HCT116 (cell line): ENCODE results near the gene RCSD1. TPM values are rescaled to one million over a fixed set of nuclear protein-coding genes. Genes with fewer than 3 reads are reported as not detected.

Source experiments
- ATAC-seq: fragments of 200-7000 bp; cut with Tn5 transposase; 2 replicates; pipeline ENCODE4 v1.9.1; 2020; ENCODE audit warnings: mild to moderate bottlenecking, moderate library complexity
- BruUV-seq: library from RNA; stranded (reverse); fragments of 400-500 nt; replicated peaks from 2 replicates; lab custom pipeline; 2021; lab: Mats Ljungman, UMichigan
- CTCF ChIA-PET: fragments of 300-600 bp; sonication (Branson Sonifier 250); formaldehyde crosslinking; loops from one replicate; lab custom pipeline; 2021; ENCODE audit warnings: antibody characterized with exemption; lab: Charles Lee
- POLR2A ChIA-PET: fragments of 300-600, 350-600 bp; sonication (Branson Sonifier 250); formaldehyde crosslinking; loops from one replicate; lab custom pipeline; 2021; ENCODE audit warnings: antibody characterized with exemption; lab: Charles Lee
- RAD21 ChIA-PET, 2 experiments: fragments of 300-600 bp; sonication (Branson Sonifier 250); formaldehyde crosslinking; loops; one replicate each; lab custom pipeline; 2023; ENCODE audit warnings: low total read pairs in 2 of 2; ENCODE audit not compliant: uncharacterized antibody in 2 of 2, unreplicated experiment in 2 of 2, low non-redundant PET in 1 of 2; lab: Charles Lee
- DNase-seq: peaks from one replicate; pipeline ENCODE4 v3.0.0-alpha.2; 2010; ENCODE audit warnings: low read depth, low spot score
- H2AFZ ChIP-seq: fragments of 200-600 bp; shearing (Covaris generic), sonication (generic); 2 replicates; pipeline ENCODE4 v1.6.1; 2017; ENCODE audit warnings: low read depth, mixed run types, mixed read lengths, antibody characterized with exemption, low read length; ENCODE audit not compliant: poor library complexity, severe bottlenecking
- H3K27ac ChIP-seq: 2 replicates; pipeline ENCODE4 v1.5.1; 2012; ENCODE audit warnings: low read depth, low read length
- H3K27me3 ChIP-seq: fragments of 200-600 bp; sonication (generic); 2 replicates; pipeline ENCODE4 v1.6.1; 2016; ENCODE audit warnings: mixed run types, low read length, mixed read lengths; ENCODE audit not compliant: insufficient read depth
- H3K36me3 ChIP-seq, 2 experiments: fragments of 200-500 bp in 1 of 2; fragments of 200-600 bp in 1 of 2; sonication (Bioruptor generic) in 1 of 2; sonication (generic) in 1 of 2; 2 replicates each; pipeline versions ENCODE4 v1.5.1 to v1.6.1; 2014 to 2016; ENCODE audit warnings: low read length in 2 of 2, inconsistent platforms in 1 of 2, mixed read lengths in 1 of 2, mixed run types in 1 of 2; ENCODE audit not compliant: insufficient read depth in 2 of 2, control insufficient read depth in 1 of 2
- H3K4me1 ChIP-seq, 2 experiments: fragments of 200-600 bp in 1 of 2; sonication (generic) in 1 of 2; 2 replicates each; pipeline versions ENCODE4 v1.5.1 to v1.6.1; 2012 to 2017; ENCODE audit warnings: low read length in 2 of 2, inconsistent platforms in 1 of 2, mild to moderate bottlenecking in 1 of 2, mixed read lengths in 1 of 2, mixed run types in 1 of 2, moderate library complexity in 1 of 2; ENCODE audit not compliant: insufficient read depth in 2 of 2, control insufficient read depth in 1 of 2
- H3K4me2 ChIP-seq: fragments of 200-600 bp; sonication (generic); 2 replicates; pipeline ENCODE4 v1.6.1; 2017; ENCODE audit warnings: mixed run types, low read length, mixed read lengths
- H3K4me3 ChIP-seq, 2 experiments: fragments of 200-600 bp in 1 of 2; sonication (generic) in 1 of 2; replicated peaks in 1 of 2; 2 replicates each; pipeline ENCODE4 v1.5.1; 2011 to 2016; ENCODE audit warnings: low read length in 2 of 2, control low read depth in 1 of 2, low read depth in 1 of 2, mild to moderate bottlenecking in 1 of 2, mixed read lengths in 1 of 2, mixed run types in 1 of 2
- H3K79me2 ChIP-seq: fragments of 200-600 bp; sonication (generic); 2 replicates; pipeline ENCODE4 v1.6.1; 2017; ENCODE audit warnings: mild to moderate bottlenecking, mixed run types, low read length, moderate library complexity, mixed read lengths; ENCODE audit not compliant: insufficient read depth
- H3K9ac ChIP-seq: fragments of 200-600 bp; sonication (generic); 2 replicates; pipeline ENCODE4 v1.6.1; 2016; ENCODE audit warnings: low read length, mixed read lengths
- H3K9me2 ChIP-seq: fragments of 200-600 bp; sonication (generic), shearing (Covaris generic); 2 replicates; pipeline ENCODE4 v1.6.1; 2017; ENCODE audit warnings: mixed run types, mild to moderate bottlenecking, moderate library complexity; ENCODE audit not compliant: insufficient read depth
- H3K9me3 ChIP-seq, 2 experiments: fragments of 200-500 bp in 1 of 2; fragments of 200-600 bp in 1 of 2; sonication (Bioruptor generic) in 1 of 2; sonication (generic) in 1 of 2; 2 replicates each; pipeline ENCODE4 v1.6.1; 2014 to 2017; ENCODE audit warnings: low read length in 2 of 2, mixed read lengths in 2 of 2, inconsistent platforms in 1 of 2, low read depth in 1 of 2, mild to moderate bottlenecking in 1 of 2, mixed run types in 1 of 2, moderate library complexity in 1 of 2; ENCODE audit not compliant: control insufficient read depth in 1 of 2, insufficient read depth in 1 of 2
- H4K20me1 ChIP-seq: fragments of 200-600 bp; sonication (generic), shearing (Covaris generic); 2 replicates; pipeline ENCODE4 v1.6.1; 2017; ENCODE audit warnings: mixed run types, mild to moderate bottlenecking, moderate library complexity; ENCODE audit not compliant: insufficient read depth
- CTCF ChIP-seq, 3 experiments: fragments of 200-600 bp in 1 of 3; sonication (generic) in 1 of 3; IDR thresholded peaks in 2 of 3; conservative IDR thresholded peaks in 1 of 3; 2 replicates each; pipeline ENCODE4 v1.5.1; 2012 to 2017; ENCODE audit warnings: low read depth in 2 of 3, low read length in 2 of 3, antibody characterized with exemption in 1 of 3, borderline replicate concordance in 1 of 3, control low read depth in 1 of 3, mild to moderate bottlenecking in 1 of 3, mixed read lengths in 1 of 3, mixed run types in 1 of 3, moderate library complexity in 1 of 3; ENCODE audit not compliant: insufficient read depth in 1 of 3
- ELF1 ChIP-seq: IDR thresholded peaks from 2 replicates; pipeline ENCODE4 v1.6.1; 2012; ENCODE audit warnings: low read depth, borderline replicate concordance
- EZH2 ChIP-seq: fragments of 200-600 bp; sonication (generic); IDR thresholded peaks from 2 replicates; pipeline ENCODE4 v1.6.1; 2017; ENCODE audit warnings: antibody characterized with exemption, mixed run types
- YY1 ChIP-seq: IDR thresholded peaks from 2 replicates; pipeline ENCODE4 v1.6.1; 2011; ENCODE audit warnings: low read length, low read depth, moderate library complexity, mild to moderate bottlenecking; ENCODE audit not compliant: insufficient replicate concordance; ENCODE audit errors: extremely low read depth
- ZBTB33 ChIP-seq: IDR thresholded peaks from 2 replicates; pipeline ENCODE4 v1.6.1; 2011; ENCODE audit warnings: mild to moderate bottlenecking, low read length, moderate library complexity; ENCODE audit not compliant: insufficient replicate concordance; ENCODE audit errors: extremely low read depth
- intact Hi-C: fragments of 100-400 bp; cut with micrococcal nuclease; formaldehyde crosslinking; loops from 2 replicates; pipeline ENCODE4 v1.10.0; 2022
- total RNA-seq: library from RNA; stranded (reverse); gene quantifications from one replicate; pipeline ENCODE4 v1.2.1, GENCODE V29; 2021; ENCODE audit not compliant: unreplicated experiment

The RCSD1 gene
- total RNA-seq, 1 experiment from 2014 or later, result 0.15 TPM

GRCh38 chr1:167715157-167715999 is 85.3 kb downstream of the RCSD1 start:
- no peaks in the 10 kb centered on the region for H3K36me3 ChIP-seq
- intact Hi-C loops, result loop anchor here (1.0 to 2.0 kb wide), 2 partner anchors 221 to 367 kb away; partner anchors contain the start of genes DCAF6 and MPC2
- no peaks in the 10 kb centered on the region for H4K20me1 ChIP-seq
- H3K27me3 ChIP-seq, result no peaks in the 10 kb centered on the region
- POLR2A ChIA-PET, result interaction anchor here (1.2 to 1.6 kb wide), 2 partner anchors 15 to 18 kb away, joined by 4 to 5 read pairs; no protein-coding TSS in a partner anchor
- TF ChIP-seq EZH2 (no peak), CTCF (IDR thresholded peaks at IDR 0.05 in 2 of 3, conservative IDR thresholded peaks at IDR 0.05 in 1 of 3; ENCODE audit: borderline replicate concordance in 1 of 3, insufficient read depth in 1 of 3, low read depth in 2 of 3, low read length in 2 of 3) (peak in 2 of 3 experiments; percentile 86; a peak in 4 of 6 replicates), YY1 (peak; percentile 59), ELF1 (no peak), ZBTB33 (peak; percentile 33)
- TF ChIP-seq, all 23 proteins: peak for 3
- H3K9ac ChIP-seq, result peak overlapping the region; percentile 74
- H2AFZ ChIP-seq, result peak overlapping the region; percentile 100
- H3K4me1 ChIP-seq, result peaks cover 10 to 32% of the 10 kb centered on the region in 2 experiments
- ATAC-seq (peak; percentile 57), DNase-seq (peak; percentile 86)
- peak overlapping the region; percentile 67 for H3K27ac ChIP-seq
- no peaks in the 10 kb centered on the region for H3K9me3 ChIP-seq
- peak overlapping the region; percentile 93 for H3K4me2 ChIP-seq
- ChIA-PET RAD21 (interaction anchor here in 1 of 2 experiments (0.7 kb wide), 1 partner anchor 21 kb away, joined by 3 read pairs; no protein-coding TSS in a partner anchor), CTCF (interaction anchor here (0.6 to 2.2 kb wide), 3 partner anchors 157 to 367 kb away, joined by 3 to 7 read pairs (median 3); no protein-coding TSS in a partner anchor)
- no peaks in the 10 kb centered on the region for H3K9me2 ChIP-seq
- no peaks in the 10 kb centered on the region for H3K79me2 ChIP-seq
- H3K4me3 ChIP-seq, result peak overlapping the region; percentile 52 to 58
- no TSS peak for BruUV-seq
